Neuronal stem cell (in vitro differentiated cells): ENCODE measurements around the gene ART3.
"Not testable (repeated sequence)": the region's sequence is repeated elsewhere in the genome, so short reads cannot be mapped to it uniquely, and the experiment has no call there.

Experiments used
- DNase-seq: peaks from one replicate; pipeline ENCODE4 v3.0.0-alpha.2; 2013; ENCODE audit warnings: low spot score
- H2AFZ ChIP-seq: one replicate; pipeline ENCODE4 v1.6.1; 2013; ENCODE audit warnings: mild to moderate bottlenecking, low read length, inconsistent platforms
- H2AK5ac ChIP-seq: 2 replicates; pipeline ENCODE4 v1.6.1; 2013; ENCODE audit warnings: low read depth, mild to moderate bottlenecking, inconsistent platforms, low read length, moderate library complexity, mixed read lengths
- H2BK120ac ChIP-seq: 2 replicates; pipeline ENCODE4 v1.6.1; 2013; ENCODE audit warnings: low read depth, mild to moderate bottlenecking, inconsistent platforms, low read length, moderate library complexity, mixed read lengths
- H2BK12ac ChIP-seq: one replicate; pipeline ENCODE4 v1.6.1; 2013; ENCODE audit warnings: low read length, inconsistent platforms
- H2BK15ac ChIP-seq: 2 replicates; pipeline ENCODE4 v1.6.1; 2013; ENCODE audit warnings: mild to moderate bottlenecking, low read length, inconsistent platforms, mixed read lengths
- H2BK5ac ChIP-seq: one replicate; pipeline ENCODE4 v1.6.1; 2013; ENCODE audit warnings: inconsistent platforms, mild to moderate bottlenecking, low read length, moderate library complexity
- H3K14ac ChIP-seq: one replicate; pipeline ENCODE4 v1.6.1; 2013; ENCODE audit warnings: low read length, inconsistent platforms
- H3K18ac ChIP-seq: 2 replicates; pipeline ENCODE4 v1.6.1; 2013; ENCODE audit warnings: low read length, inconsistent platforms
- H3K23ac ChIP-seq: 2 replicates; pipeline ENCODE4 v1.6.1; 2013; ENCODE audit warnings: low read depth, mild to moderate bottlenecking, mixed read lengths, low read length, inconsistent platforms; ENCODE audit not compliant: poor library complexity
- H3K27ac ChIP-seq: replicated peaks from 3 replicates; pipeline ENCODE4 v1.5.1; 2013; ENCODE audit warnings: low read length, inconsistent platforms
- H3K27me3 ChIP-seq, 3 experiments: 2 replicates each; pipeline ENCODE4 v1.6.1; 2013; ENCODE audit warnings: low read length in 3 of 3, mild to moderate bottlenecking in 2 of 3, inconsistent platforms in 1 of 3, low read depth in 1 of 3, mixed read lengths in 1 of 3, moderate library complexity in 1 of 3; ENCODE audit not compliant: control insufficient read depth in 3 of 3, insufficient read depth in 3 of 3
- H3K36me3 ChIP-seq, 2 donors: replicated peaks in 1 of 2; 2 replicates each; pipeline ENCODE4 v1.6.1; 2013; ENCODE audit warnings: low read length in 2 of 2; ENCODE audit not compliant: control insufficient read depth in 2 of 2, insufficient read depth in 2 of 2
- H3K4ac ChIP-seq: 2 replicates; pipeline ENCODE4 v1.6.1; 2013; ENCODE audit warnings: inconsistent platforms, mild to moderate bottlenecking, low read length, moderate library complexity
- H3K4me1 ChIP-seq, 2 donors: 1 replicate in 1 of 2; 2 replicates in 1 of 2; pipeline ENCODE4 v1.6.1; 2013; ENCODE audit warnings: low read length in 2 of 2, low read depth in 1 of 2; ENCODE audit not compliant: control insufficient read depth in 2 of 2, insufficient read depth in 1 of 2
- H3K4me2 ChIP-seq: one replicate; pipeline ENCODE4 v1.6.1; 2013; ENCODE audit warnings: mild to moderate bottlenecking, low read length, inconsistent platforms; ENCODE audit not compliant: insufficient read depth, poor library complexity, severe bottlenecking
- H3K4me3 ChIP-seq, 2 donors: 2 replicates each; pipeline ENCODE4 v1.5.1; 2013; ENCODE audit warnings: low read length in 2 of 2, mild to moderate bottlenecking in 2 of 2, inconsistent platforms in 1 of 2, moderate library complexity in 1 of 2
- H3K79me1 ChIP-seq: one replicate; pipeline ENCODE4 v1.6.1; 2013; ENCODE audit warnings: low read depth, mild to moderate bottlenecking, inconsistent platforms, low read length, moderate library complexity
- H3K9ac ChIP-seq: one replicate; pipeline ENCODE4 v1.6.1; 2013; ENCODE audit warnings: mild to moderate bottlenecking, low read depth, low read length, inconsistent platforms; ENCODE audit not compliant: poor library complexity
- H3K9me3 ChIP-seq, 2 donors: replicated peaks in 1 of 2; 2 replicates each; pipeline versions ENCODE3 to v1.6.1; 2013; ENCODE audit warnings: low read length in 2 of 2, mild to moderate bottlenecking in 2 of 2, inconsistent platforms in 1 of 2, low read depth in 1 of 2, mixed read lengths in 1 of 2, moderate library complexity in 1 of 2; ENCODE audit not compliant: control insufficient read depth in 2 of 2, insufficient read depth in 1 of 2
- H4K8ac ChIP-seq: one replicate; pipeline ENCODE4 v1.6.1; 2013; ENCODE audit warnings: low read depth, mild to moderate bottlenecking, inconsistent platforms, low read length, moderate library complexity
- H4K91ac ChIP-seq: one replicate; pipeline ENCODE4 v1.6.1; 2013; ENCODE audit warnings: low read length, low read depth, mild to moderate bottlenecking, inconsistent platforms; ENCODE audit not compliant: poor library complexity
- WGBS, 2 donors: extraction: QIAGEN DNeasy Blood & Tissue Kit; methylation state at CpG; one replicate each; pipeline ENCODE4 v1.1.7; 2013; ENCODE audit warnings: missing lambda C conversion rate in 2 of 2, mixed read lengths in 1 of 2; ENCODE audit not compliant: insufficient read length in 2 of 2, insufficient replicate concordance in 1 of 2; ENCODE audit errors: extremely low coverage in 2 of 2; 5-methylcytosine and 5-hydroxymethylcytosine counted together

Gene ART3

GRCh38 chr4:76035799-76036380 lies 38.6 kb upstream of the ART3 start, which contains the start of gene CXCL11:
Gene CXCL11, minus strand, starts transcription at chr4:76036070. Its CDS starts 83 bp downstream, at chr4:76035987.
- Histone ChIP-seq H3K14ac (no peak within 1 kb of the TSS), H3K36me3 (no peaks in the 10 kb centered on the region), H2BK120ac (no peak within 1 kb of the TSS), H3K4me2 (no peak within 1 kb of the TSS), H3K9me3 (no peaks in the 10 kb centered on the region), H2BK12ac (no peak within 1 kb of the TSS), H2BK15ac (no peak within 1 kb of the TSS), H3K23ac (no peak within 1 kb of the TSS), H4K8ac (no peak within 1 kb of the TSS), H3K4me3 (no peak within 1 kb of the TSS), H4K91ac (no peak within 1 kb of the TSS), H3K27me3 (peaks cover 0 to 18% (median 0%) of the 10 kb centered on the region in 3 experiments), H3K4ac (no peak within 1 kb of the TSS), H3K18ac (no peak within 1 kb of the TSS), H3K27ac (no peak within 1 kb of the TSS), H2AFZ (no peak within 1 kb of the TSS), H3K79me1 (no peaks in the 10 kb centered on the region), H2AK5ac (no peak within 1 kb of the TSS), H2BK5ac (no peak within 1 kb of the TSS), H3K9ac (no peak within 1 kb of the TSS), H3K4me1 (no peaks in the 10 kb centered on the region)
- no CpG with 5 or more reads among the region's 2 CpGs for WGBS, 2 donors
- no peak for DNase-seq

- Histone ChIP-seq H2AFZ (no peak overlapping the region), H2BK120ac (no peak overlapping the region), H3K23ac (no peak overlapping the region), H3K27me3 (peaks cover 0 to 12% (median 0%) of the 10 kb centered on the region in 3 experiments), H3K9ac (no peak overlapping the region), H2BK5ac (no peak overlapping the region), H3K4me3 (no peak overlapping the region), H3K4me2 (no peak overlapping the region), H2AK5ac (no peak overlapping the region), H4K91ac (no peak overlapping the region), H3K18ac (no peak overlapping the region), H3K79me1 (no peaks in the 10 kb centered on the region), H3K9me3 (no peaks in the 10 kb centered on the region), H3K36me3 (no peaks in the 10 kb centered on the region), H2BK15ac (no peak overlapping the region), H3K27ac (no peak overlapping the region), H3K14ac (no peak overlapping the region), H3K4ac (no peak overlapping the region), H4K8ac (no peak overlapping the region), H3K4me1 (no peaks in the 10 kb centered on the region), H2BK12ac (no peak overlapping the region)
- DNase-seq: no peak
- WGBS, 2 donors: no CpG with 5 or more reads among the region's 3 CpGs
These were observed 37.7 kb upstream of the ART3 start for GRCh38 chr4:76036855-76037254.

- not testable (repeated sequence) for H3K27ac ChIP-seq, H3K18ac ChIP-seq, H2AFZ ChIP-seq, H3K14ac ChIP-seq, H2BK5ac ChIP-seq, H3K23ac ChIP-seq, H3K4me1 ChIP-seq, H2BK15ac ChIP-seq, H3K4me2 ChIP-seq, H3K79me1 ChIP-seq, H4K91ac ChIP-seq, H3K27me3 ChIP-seq, H3K4ac ChIP-seq, H3K4me3 ChIP-seq, H2BK120ac ChIP-seq, H3K9me3 ChIP-seq, H4K8ac ChIP-seq, H3K9ac ChIP-seq, DNase-seq, H2BK12ac ChIP-seq, H3K36me3 ChIP-seq, H2AK5ac ChIP-seq
- WGBS, 2 donors: no CpG with 5 or more reads among the region's 18 CpGs
These were observed 32.1 kb upstream of the ART3 start for GRCh38 chr4:76042241-76042998.

GRCh38 chr4:76043306-76043705 lies 31.2 kb upstream of the ART3 start:
- H3K36me3 ChIP-seq, H3K27me3 ChIP-seq, H3K27ac ChIP-seq, H2BK5ac ChIP-seq, H2BK15ac ChIP-seq, H3K18ac ChIP-seq, H3K23ac ChIP-seq, H3K4me3 ChIP-seq, H2BK12ac ChIP-seq, H3K4ac ChIP-seq, H4K91ac ChIP-seq, H2AFZ ChIP-seq, H3K4me2 ChIP-seq, H2AK5ac ChIP-seq, H3K79me1 ChIP-seq, H3K9me3 ChIP-seq, H4K8ac ChIP-seq, H2BK120ac ChIP-seq, H3K9ac ChIP-seq, DNase-seq, H3K4me1 ChIP-seq, H3K14ac ChIP-seq: not testable (repeated sequence)
- WGBS, 2 donors: no CpG with 5 or more reads among the region's 18 CpGs
